Measurements from ENCODE around the gene PRKN. TPM values are rescaled to one million over a fixed set of nuclear protein-coding genes. Genes with fewer than 3 reads are reported as not detected.

Gene PRKN
- total and polyA plus RNA-seq, 2 donors (not counting 3 experiments of a cell fraction or from before 2014, with no cell fraction given) = 0.06 TPM; not detected in 1

- H3K27ac ChIP-seq (ENCODE audit: insufficient read depth, low read depth, low read length) = no peak overlapping the region
- peak; percentile 52 for DNase-seq (ENCODE audit: low read depth, low spot score)
- POLR2A ChIA-PET = no interaction called here
- H3K4me3 ChIP-seq (replicated peaks in 1 of 3; ENCODE audit: insufficient read depth in 1 of 3, low read depth in 1 of 3, low read length in 3 of 3) = no peak overlapping the region
- no peak overlapping the region for H3K9ac ChIP-seq (replicated peaks; ENCODE audit: extremely low read depth, insufficient read depth, low read length)
- no peaks in the 10 kb centered on the region for H3K36me3 ChIP-seq (ENCODE audit: control insufficient read depth in 2 of 2, extremely low read depth in 1 of 2, insufficient read depth in 2 of 2, low read length in 2 of 2)
- no peaks in the 10 kb centered on the region for H3K9me1 ChIP-seq (replicated peaks; ENCODE audit: control insufficient read depth, extremely low read depth, insufficient read depth, low read length)
- CTCF ChIA-PET = no interaction called here
- no TSS peak for BruUV-seq (replicated peaks)
- no peaks in the 10 kb centered on the region for H3K27me3 ChIP-seq (ENCODE audit: control insufficient read depth in 2 of 2, insufficient read depth in 2 of 2, low read length in 2 of 2)
- TF ChIP-seq MYC (IDR thresholded peaks at IDR 0.05; ENCODE audit: low read depth, low read length) (no peak), EZH2 (IDR thresholded peaks at IDR 0.05; ENCODE audit: borderline replicate concordance, low read depth, low read length, severe bottlenecking) (no peak), POLR2A (IDR thresholded peaks at IDR 0.05; ENCODE audit: low read depth, low read length) (no peak), FOS (IDR thresholded peaks at IDR 0.05; ENCODE audit: borderline replicate concordance, insufficient read depth, low read length) (no peak), CTCF (IDR thresholded peaks at IDR 0.05; ENCODE audit: extremely low read depth in 1 of 2, insufficient read depth in 1 of 2, low read depth in 1 of 2, low read length in 2 of 2) (no peak)
- no peak overlapping the region for H3K4me2 ChIP-seq (ENCODE audit: insufficient read depth, low read length)
- no peaks in the 10 kb centered on the region for H3K9me3 ChIP-seq (replicated peaks; ENCODE audit: control insufficient read depth, insufficient read depth, low read length)
- intact Hi-C loops (cut with micrococcal nuclease) (loop anchor here (10.0 kb wide), 1 partner anchor 205 kb away; no protein-coding TSS in a partner anchor), dilution Hi-C loops (cut with MboI; ENCODE audit: extremely low pct_ligation_motif_present, low sequenced_read_pairs) (no loop called here)
- no peaks in the 10 kb centered on the region for H4K20me1 ChIP-seq (replicated peaks; ENCODE audit: control insufficient read depth, extremely low read depth, insufficient read depth, low read length)
- no peaks in the 10 kb centered on the region for H3K79me2 ChIP-seq (ENCODE audit: control insufficient read depth, insufficient read depth, low read length)
- no peaks in the 10 kb centered on the region for H3K4me1 ChIP-seq (ENCODE audit: control insufficient read depth, extremely low read depth, insufficient read depth, low read length)
- no peak for FAIRE-seq
- H2AFZ ChIP-seq (ENCODE audit: low read depth, low read length) = no peak overlapping the region
Measured at GRCh38 chr6:161489626-161490306, 1237.8 kb downstream of the PRKN start.

GRCh38 chr6:161487694-161488093 is 1239.9 kb downstream of the PRKN start:
- Histone ChIP-seq H3K9me3 (replicated peaks; ENCODE audit: control insufficient read depth, insufficient read depth, low read length) (no peaks in the 10 kb centered on the region), H3K9ac (replicated peaks; ENCODE audit: extremely low read depth, insufficient read depth, low read length) (no peak overlapping the region), H4K20me1 (replicated peaks; ENCODE audit: control insufficient read depth, extremely low read depth, insufficient read depth, low read length) (no peaks in the 10 kb centered on the region), H3K27me3 (ENCODE audit: control insufficient read depth in 2 of 2, insufficient read depth in 2 of 2, low read length in 2 of 2) (no peaks in the 10 kb centered on the region), H3K27ac (ENCODE audit: insufficient read depth, low read depth, low read length) (no peak overlapping the region), H2AFZ (ENCODE audit: low read depth, low read length) (no peak overlapping the region), H3K4me1 (ENCODE audit: control insufficient read depth, extremely low read depth, insufficient read depth, low read length) (no peaks in the 10 kb centered on the region), H3K9me1 (replicated peaks; ENCODE audit: control insufficient read depth, extremely low read depth, insufficient read depth, low read length) (no peaks in the 10 kb centered on the region), H3K4me3 (replicated peaks in 1 of 3; ENCODE audit: insufficient read depth in 1 of 3, low read depth in 1 of 3, low read length in 3 of 3) (no peak overlapping the region), H3K4me2 (ENCODE audit: insufficient read depth, low read length) (no peak overlapping the region), H3K36me3 (ENCODE audit: control insufficient read depth in 2 of 2, extremely low read depth in 1 of 2, insufficient read depth in 2 of 2, low read length in 2 of 2) (no peaks in the 10 kb centered on the region), H3K79me2 (ENCODE audit: control insufficient read depth, insufficient read depth, low read length) (no peaks in the 10 kb centered on the region)
- peak; percentile 38 for DNase-seq (ENCODE audit: low read depth, low spot score)
- POLR2A ChIA-PET = no interaction called here
- CTCF ChIA-PET = no interaction called here
- intact Hi-C loops (cut with micrococcal nuclease) (loop anchor here (1.0 kb wide), 1 partner anchor 48 kb away; no protein-coding TSS in a partner anchor), dilution Hi-C loops (cut with MboI; ENCODE audit: extremely low pct_ligation_motif_present, low sequenced_read_pairs) (no loop called here)
- no TSS peak for BruUV-seq (replicated peaks)
- TF ChIP-seq FOS (IDR thresholded peaks at IDR 0.05; ENCODE audit: borderline replicate concordance, insufficient read depth, low read length) (no peak), GATA2 (IDR thresholded peaks at IDR 0.05; ENCODE audit: insufficient read depth, insufficient read length, low read depth, low read length) (no peak), CTCF (IDR thresholded peaks at IDR 0.05; ENCODE audit: extremely low read depth in 1 of 2, insufficient read depth in 1 of 2, low read depth in 1 of 2, low read length in 2 of 2) (no peak), POLR2A (IDR thresholded peaks at IDR 0.05; ENCODE audit: low read depth, low read length) (no peak), JUN (IDR thresholded peaks at IDR 0.05; ENCODE audit: borderline replicate concordance, insufficient read depth, insufficient read length, low read depth) (no peak), MAX (IDR thresholded peaks at IDR 0.05; ENCODE audit: insufficient read depth, insufficient read length) (no peak)
- no peak for FAIRE-seq

Measured in endothelial cell of umbilical vein (primary cell).